Measurements from ENCODE around the gene IPO11. TPM values are rescaled to one million over a fixed set of nuclear protein-coding genes. Genes with fewer than 3 reads are reported as not detected.

IPO11 gene
- total RNA-seq, 1 donor from 2014 or later, result 30.3 TPM

GRCh38 chr5:62593331-62593730 is 180.8 kb downstream of the IPO11 start:
- Histone ChIP-seq H3K4me3 (no peak overlapping the region), H3K9me3 (replicated peaks) (no peaks in the 10 kb centered on the region), H3K27ac (replicated peaks) (no peak overlapping the region), H3K36me3 (peaks cover 17% of the 10 kb centered on the region), H3K27me3 (ENCODE audit: low read depth) (no peaks in the 10 kb centered on the region), H3K4me1 (no peaks in the 10 kb centered on the region)
- DNase-seq, result no peak
- TF ChIP-seq CTCF (IDR thresholded peaks at IDR 0.05; ENCODE audit: borderline replicate concordance), result no peak
- intact Hi-C loops (cut with micrococcal nuclease), result no loop called here

- H3K27ac ChIP-seq (replicated peaks), result no peak overlapping the region
- peaks cover 17% of the 10 kb centered on the region for H3K36me3 ChIP-seq
- intact Hi-C loops (cut with micrococcal nuclease), result no loop called here
- H3K27me3 ChIP-seq (ENCODE audit: low read depth), result no peaks in the 10 kb centered on the region
- DNase-seq, result no peak
- H3K4me3 ChIP-seq, result no peak overlapping the region
- TF ChIP-seq CTCF (IDR thresholded peaks at IDR 0.05; ENCODE audit: borderline replicate concordance), result no peak
- no peaks in the 10 kb centered on the region for H3K4me1 ChIP-seq
- no peaks in the 10 kb centered on the region for H3K9me3 ChIP-seq (replicated peaks)
These were observed 181.9 kb downstream of the IPO11 start for GRCh38 chr5:62594364-62594984.

- H3K4me1 ChIP-seq, result no peaks in the 10 kb centered on the region
These were observed 183.5 kb downstream of the IPO11 start for GRCh38 chr5:62596096-62596495.

GRCh38 chr5:62596691-62597090 is 184.1 kb downstream of the IPO11 start:
- no peak overlapping the region for H3K27ac ChIP-seq (replicated peaks)
- TF ChIP-seq CTCF (IDR thresholded peaks at IDR 0.05; ENCODE audit: borderline replicate concordance), result no peak
- peaks cover 13% of the 10 kb centered on the region for H3K36me3 ChIP-seq
- no peak overlapping the region for H3K4me3 ChIP-seq
- no peaks in the 10 kb centered on the region for H3K27me3 ChIP-seq (ENCODE audit: low read depth)
- intact Hi-C loops (cut with micrococcal nuclease), result no loop called here
- no peaks in the 10 kb centered on the region for H3K4me1 ChIP-seq
- no peaks in the 10 kb centered on the region for H3K9me3 ChIP-seq (replicated peaks)
- no peak for DNase-seq

More at GRCh38 chr5:62596096-62596495, 183.5 kb downstream of the IPO11 start:
- intact Hi-C loops (cut with micrococcal nuclease), result no loop called here
- Histone ChIP-seq H3K36me3 (peaks cover 17% of the 10 kb centered on the region), H3K4me3 (no peak overlapping the region), H3K27me3 (ENCODE audit: low read depth) (no peaks in the 10 kb centered on the region), H3K9me3 (replicated peaks) (no peaks in the 10 kb centered on the region), H3K27ac (replicated peaks) (no peak overlapping the region)
- DNase-seq, result no peak
- no peak for TF ChIP-seq CTCF (IDR thresholded peaks at IDR 0.05; ENCODE audit: borderline replicate concordance)

- Histone ChIP-seq H3K36me3 (peaks cover 10% of the 10 kb centered on the region), H3K9me3 (replicated peaks) (no peaks in the 10 kb centered on the region), H3K27ac (replicated peaks) (no peak overlapping the region), H3K4me3 (no peak overlapping the region), H3K27me3 (ENCODE audit: low read depth) (no peaks in the 10 kb centered on the region), H3K4me1 (no peaks in the 10 kb centered on the region)
- TF ChIP-seq CTCF (IDR thresholded peaks at IDR 0.05; ENCODE audit: borderline replicate concordance), result no peak
- no peak for DNase-seq
- intact Hi-C loops (cut with micrococcal nuclease), result no loop called here
These were observed 184.8 kb downstream of the IPO11 start for GRCh38 chr5:62597314-62597713.
